ENCODE measurements around the gene P4HB.

The P4HB gene

GRCh38 chr17:81898029-81898866 is 37.9 kb upstream of the P4HB start:
- DNase-seq = peak in 11 of 58 donors; percentile 18 to 69 (median 28)

- no peak for DNase-seq
Measured at GRCh38 chr17:81895400-81895799, 35.1 kb upstream of the P4HB start.

DNA sequence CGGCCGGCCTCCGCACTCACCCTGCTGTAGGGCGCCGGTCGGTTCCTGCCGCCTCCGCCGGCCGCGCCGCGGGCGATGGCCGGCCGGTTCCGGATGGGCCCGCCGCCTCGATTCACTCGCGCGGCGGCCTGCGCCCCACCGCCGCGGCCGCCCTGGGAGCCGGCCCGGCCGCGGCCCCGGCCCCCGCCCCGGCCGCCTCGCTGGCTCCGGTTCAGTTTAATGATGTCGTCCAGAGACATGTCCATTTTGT is 30.9 kb upstream of the P4HB start:
- DNase-seq = no peak

- no peak for DNase-seq
Measured at GRCh38 chr17:81890447-81891302, 30.3 kb upstream of the P4HB start.

DNA sequence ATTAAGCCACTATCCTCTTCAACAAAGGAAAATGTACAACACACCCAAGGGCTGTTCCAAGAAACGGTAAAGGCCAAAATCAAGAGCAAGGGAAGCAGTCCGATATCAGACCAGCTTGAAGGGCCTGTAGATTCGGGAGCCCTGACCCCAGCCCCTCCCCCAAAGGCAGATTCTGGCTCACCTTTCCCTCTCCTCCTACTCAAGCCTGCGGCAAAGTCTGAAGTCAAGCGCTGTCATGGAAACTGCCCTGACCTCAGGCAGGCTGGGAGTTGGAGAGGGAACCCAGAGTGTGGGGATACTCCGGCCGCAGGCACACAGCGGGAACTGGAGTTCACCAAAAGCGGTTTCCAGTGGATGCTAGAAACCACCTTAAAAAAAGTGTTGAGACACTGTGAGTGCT is 29.3 kb upstream of the P4HB start:
- DNase-seq = no peak

DNA sequence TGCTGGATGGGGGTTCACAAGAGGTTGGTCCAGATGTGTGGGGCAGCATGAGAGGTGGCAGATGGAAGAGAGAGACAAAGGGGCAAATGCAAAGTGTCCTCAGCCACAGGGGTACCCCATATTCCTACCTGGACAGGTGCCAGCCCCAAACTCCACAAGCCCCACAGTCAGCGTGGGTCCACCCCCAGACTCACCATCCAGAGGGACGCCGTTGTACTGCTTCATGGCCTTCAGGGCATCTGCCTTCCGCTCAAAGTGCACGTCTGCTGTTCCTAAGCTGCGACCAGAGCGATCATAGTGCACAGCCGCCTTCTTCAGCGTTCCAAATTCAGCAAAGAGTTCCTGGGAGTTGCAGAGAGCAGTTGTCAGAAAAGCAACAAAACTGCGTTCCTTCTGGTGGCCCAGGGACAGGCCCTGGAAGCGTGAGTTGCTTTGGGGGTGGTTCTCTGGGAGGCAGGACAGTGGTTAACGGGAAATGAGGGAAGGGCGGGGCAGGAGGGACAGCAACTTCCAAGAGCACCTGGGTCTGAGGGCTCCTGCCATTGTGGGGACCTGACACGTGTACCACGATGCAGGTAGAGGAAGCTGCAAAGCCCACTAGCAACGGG is 28.8 kb upstream of the P4HB start:
- DNase-seq = no peak

DNA sequence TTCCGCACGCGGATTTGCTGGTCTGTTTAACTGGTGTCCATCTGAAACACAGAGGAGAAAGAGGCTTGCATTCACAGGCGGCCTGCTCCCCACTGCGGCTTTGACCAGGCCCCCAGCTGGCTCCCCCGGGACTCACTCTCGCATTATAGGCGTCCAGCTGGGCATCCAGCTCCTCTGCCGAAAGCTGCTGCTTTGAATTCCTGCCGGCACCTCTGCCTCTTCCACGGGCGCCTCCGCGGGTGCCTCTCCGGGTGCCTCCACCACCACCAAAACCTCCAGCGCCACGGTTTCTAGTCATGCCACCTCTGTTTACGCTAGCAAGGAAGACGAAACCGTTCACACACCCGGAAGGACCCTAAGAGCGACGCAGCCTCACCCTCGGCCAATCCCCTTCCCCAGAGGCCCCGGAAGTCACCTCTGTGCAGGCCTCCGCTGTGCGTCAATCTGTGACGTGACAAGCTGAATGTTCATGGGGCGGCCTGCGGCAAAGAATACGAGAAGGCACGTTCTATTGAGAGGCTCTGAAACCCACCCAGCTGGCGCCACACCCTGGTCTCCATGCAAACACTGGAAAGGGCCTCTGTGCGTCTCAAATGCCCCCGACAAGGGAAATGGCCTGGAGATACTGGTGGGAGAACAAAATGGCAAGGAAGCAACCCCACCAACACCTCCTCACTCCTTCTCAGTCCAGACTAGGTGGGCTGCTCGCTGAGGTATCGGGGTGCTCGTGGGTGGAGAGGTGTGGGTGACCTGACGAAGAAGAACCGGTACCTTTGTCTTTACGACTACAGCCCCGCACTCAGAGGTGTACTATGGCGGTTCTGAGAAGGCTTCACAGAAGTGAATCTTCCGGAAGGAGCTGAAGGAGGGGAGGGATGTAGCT is 28.0 kb upstream of the P4HB start:
- no peak for DNase-seq

DNA sequence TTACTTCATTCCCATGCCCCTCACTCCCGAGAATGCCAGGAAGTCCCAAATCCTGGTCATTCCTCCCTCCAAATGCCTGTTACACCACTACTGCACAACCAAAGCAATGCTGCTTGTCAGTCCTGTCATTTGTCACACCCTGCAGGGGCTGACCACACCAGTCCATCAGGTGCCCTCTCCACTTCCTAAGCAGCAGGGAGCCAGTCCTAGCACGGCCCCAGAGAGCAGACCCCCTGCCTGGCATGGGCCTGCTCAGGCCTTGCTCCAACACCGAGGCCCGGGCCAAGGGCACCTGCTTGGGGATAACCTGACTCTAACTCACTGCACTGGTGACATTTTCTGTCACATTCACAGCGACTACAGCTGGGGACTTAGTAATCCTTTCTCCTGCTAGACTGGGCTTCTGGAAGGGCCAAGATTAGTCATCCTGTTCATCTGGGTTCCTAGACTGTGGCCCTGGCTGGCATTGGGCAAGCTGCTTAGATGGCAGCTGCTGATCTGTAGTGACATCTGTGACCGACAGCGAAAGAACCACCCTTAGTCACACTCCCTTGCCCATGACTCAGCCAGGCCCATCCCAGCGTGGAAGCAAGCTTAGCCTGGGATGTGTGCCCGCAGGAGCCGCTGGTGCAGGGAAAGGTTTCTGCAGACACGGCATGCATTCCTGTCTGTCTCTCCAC is 25.7 kb upstream of the P4HB start:
- no peak for DNase-seq

- no peak for DNase-seq
Measured at GRCh38 chr17:81885454-81885853, 25.1 kb upstream of the P4HB start.

GRCh38 chr17:81884968-81885367 is 24.6 kb upstream of the P4HB start:
- no peak for DNase-seq

DNA sequence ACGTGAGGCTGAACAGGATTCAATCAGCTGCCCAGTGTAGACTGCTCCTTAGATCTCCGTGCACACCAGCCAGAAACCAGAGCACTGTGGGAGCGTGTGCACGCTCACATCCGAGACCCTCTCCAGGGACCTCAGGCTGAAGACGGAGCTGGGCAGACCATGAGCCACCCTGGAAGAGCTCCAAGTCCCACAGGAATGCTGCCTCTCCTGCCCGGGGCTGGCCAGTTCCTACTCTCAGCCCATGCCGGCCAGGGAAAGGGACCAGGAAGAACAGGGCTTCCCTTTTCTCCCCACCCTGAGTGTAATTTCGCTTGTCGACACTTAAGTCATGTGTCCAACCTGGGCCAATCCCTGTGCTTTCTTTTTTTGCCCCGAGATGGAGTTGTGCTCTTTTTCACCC is 24.2 kb upstream of the P4HB start:
- DNase-seq = no peak

GRCh38 chr17:81879121-81879520 is 18.8 kb upstream of the P4HB start:
- no peak for DNase-seq

GRCh38 chr17:81878294-81878693 is 18.0 kb upstream of the P4HB start:
- DNase-seq = no peak

DNA sequence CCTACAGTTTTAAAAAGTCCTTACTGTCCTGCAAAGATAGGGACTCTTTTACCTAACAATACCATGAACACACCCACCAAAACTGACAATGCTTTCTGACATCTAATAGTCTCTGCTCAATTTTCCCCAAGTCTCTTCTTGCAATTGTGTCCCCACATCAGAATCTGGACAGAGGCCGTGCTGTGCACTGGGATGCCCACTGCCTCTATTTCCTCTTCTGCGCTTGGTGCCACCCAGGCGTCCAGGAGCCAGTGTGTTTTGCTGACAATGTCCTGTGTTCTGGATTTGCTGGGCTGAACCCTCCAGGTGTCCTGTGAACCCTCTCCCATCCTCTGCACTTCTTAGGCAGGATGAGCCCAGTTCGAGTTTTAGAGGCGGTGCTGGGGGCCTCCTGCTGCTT is 17.2 kb upstream of the P4HB start:
- DNase-seq = no peak

DNA sequence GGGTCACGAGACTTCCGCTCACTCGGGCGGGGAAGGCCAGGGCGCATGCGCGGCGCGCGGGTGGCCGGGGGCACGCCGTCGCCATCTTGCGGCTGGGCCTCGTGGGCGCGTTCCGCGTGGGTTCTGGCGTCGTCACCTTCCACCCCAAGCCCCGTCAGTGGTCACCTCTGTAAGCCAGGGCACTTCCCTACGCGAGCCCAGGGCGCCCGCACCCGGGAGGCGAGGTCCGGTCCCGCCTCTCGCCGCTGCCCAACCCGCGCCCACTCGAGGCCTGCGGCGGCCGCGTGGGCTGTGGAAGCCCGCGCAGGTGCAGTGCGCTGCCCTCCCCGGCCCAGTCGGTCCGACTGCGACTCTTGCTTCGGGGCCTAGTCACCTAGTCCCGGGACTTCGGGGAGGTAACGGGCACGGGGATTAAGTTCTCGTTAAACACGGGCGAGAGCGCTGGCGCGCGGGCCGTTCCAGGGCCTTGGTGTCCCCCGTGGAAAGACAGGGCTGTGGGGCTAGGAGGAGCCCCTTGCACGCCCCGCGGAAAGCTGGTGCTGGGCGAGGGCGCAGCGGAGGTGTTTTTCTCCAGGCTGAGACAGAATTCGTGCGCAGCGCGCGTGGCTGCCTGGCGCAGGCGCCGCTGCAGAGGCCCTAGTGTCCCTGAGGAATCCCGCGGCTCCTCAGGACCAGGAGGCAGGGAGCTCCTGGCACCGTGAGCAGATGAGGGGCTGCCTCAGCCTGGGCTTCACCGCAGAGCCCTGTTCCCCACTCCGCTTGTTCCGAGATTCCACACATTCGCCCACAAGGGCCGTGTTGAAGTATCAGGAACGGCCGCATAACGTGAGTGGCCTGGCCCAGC is 11.3 kb upstream of the P4HB start:
- peak; percentile 33 to 94 (median 86) for DNase-seq

GRCh38 chr17:81870981-81871386 is 10.6 kb upstream of the P4HB start, which contains the start of gene ARHGDIA:
ARHGDIA (minus strand) TSS chr17:81871337; CDS start chr17:81869930, 1,407 bp downstream.
- DNase-seq = no peak

DNA sequence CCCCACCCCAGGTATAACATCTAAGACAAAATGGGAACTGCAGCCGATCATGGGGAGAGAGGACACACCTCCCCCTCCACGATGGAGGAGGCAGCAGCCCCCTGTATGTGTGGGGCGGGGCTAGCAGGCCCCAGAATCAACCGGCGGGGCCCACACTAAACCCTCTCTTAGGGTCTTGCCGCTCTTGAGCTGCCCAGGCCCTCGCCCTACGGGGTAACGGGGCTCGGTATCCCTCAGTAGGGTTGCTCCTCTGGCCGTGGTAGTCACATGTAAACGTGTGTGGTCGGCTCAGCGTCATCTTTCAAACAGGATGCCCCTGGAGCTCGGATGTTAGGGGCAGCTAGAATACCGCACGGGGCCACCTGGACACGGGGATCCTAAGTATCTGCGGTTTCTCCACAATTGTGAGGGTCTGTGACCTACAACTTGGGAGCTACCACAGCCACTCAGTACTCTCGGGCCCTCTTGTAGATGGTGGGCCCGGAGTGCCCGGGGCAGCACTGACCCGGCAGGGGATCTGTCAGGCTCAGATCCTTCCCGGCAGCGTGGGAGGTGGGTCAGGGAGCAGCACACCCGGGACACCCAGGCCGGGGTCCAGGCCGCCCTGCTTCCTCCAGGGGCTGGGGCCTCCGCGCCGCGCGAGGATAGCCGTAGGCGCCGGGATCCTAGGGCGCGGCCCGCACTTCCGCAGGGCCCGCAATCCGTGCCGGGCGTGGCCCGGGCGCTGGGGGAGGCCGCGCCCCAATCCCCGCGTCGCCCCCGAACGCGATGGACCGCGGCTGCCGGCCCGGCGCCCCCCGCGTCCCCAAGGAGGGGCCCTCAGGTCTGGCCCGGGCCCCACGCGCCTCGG is 10.0 kb upstream of the P4HB start:
- peak in 1 of 58 donors; percentile 13 for DNase-seq

Measured in anterior cingulate cortex (tissue), 58 donors.